Body of pancreas (tissue), 4 donors: Measurements from ENCODE around the gene NAXE.
A peak's percentile ranks its signal among the peaks of the same experiment; 100 is the strongest.

Source experiments
- POLR2A ChIP-seq, 3 donors: fragments of 450-650 bp; IDR thresholded peaks; one replicate each; pipeline ENCODE4 v1.6.1; 2016; ENCODE audit warnings: antibody characterized with exemption in 3 of 3, mild to moderate bottlenecking in 2 of 3
- TF ChIP-seq, protein P1 (sequence below), 7 experiments: fragments of 450-650 bp in 4 of 7; fragments of 200-600 bp in 3 of 7; sonication (generic) in 3 of 7; IDR thresholded peaks; one replicate each; pipeline ENCODE4 v1.5.1; 2016 to 2019; ENCODE audit warnings: antibody characterized with exemption in 7 of 7

- TF ChIP-seq, protein P1, sequence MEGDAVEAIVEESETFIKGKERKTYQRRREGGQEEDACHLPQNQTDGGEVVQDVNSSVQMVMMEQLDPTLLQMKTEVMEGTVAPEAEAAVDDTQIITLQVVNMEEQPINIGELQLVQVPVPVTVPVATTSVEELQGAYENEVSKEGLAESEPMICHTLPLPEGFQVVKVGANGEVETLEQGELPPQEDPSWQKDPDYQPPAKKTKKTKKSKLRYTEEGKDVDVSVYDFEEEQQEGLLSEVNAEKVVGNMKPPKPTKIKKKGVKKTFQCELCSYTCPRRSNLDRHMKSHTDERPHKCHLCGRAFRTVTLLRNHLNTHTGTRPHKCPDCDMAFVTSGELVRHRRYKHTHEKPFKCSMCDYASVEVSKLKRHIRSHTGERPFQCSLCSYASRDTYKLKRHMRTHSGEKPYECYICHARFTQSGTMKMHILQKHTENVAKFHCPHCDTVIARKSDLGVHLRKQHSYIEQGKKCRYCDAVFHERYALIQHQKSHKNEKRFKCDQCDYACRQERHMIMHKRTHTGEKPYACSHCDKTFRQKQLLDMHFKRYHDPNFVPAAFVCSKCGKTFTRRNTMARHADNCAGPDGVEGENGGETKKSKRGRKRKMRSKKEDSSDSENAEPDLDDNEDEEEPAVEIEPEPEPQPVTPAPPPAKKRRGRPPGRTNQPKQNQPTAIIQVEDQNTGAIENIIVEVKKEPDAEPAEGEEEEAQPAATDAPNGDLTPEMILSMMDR (IDR thresholded peaks at IDR 0.05): peak in 6 of 7 experiments; percentile 59 to 80 (median 76)
- no peak for TF ChIP-seq POLR2A (IDR thresholded peaks at IDR 0.05)
Observed at GRCh38 chr1:156625436-156626078, 34.0 kb downstream of the NAXE start.
